HEK293T (cell line): Measurements from ENCODE around the gene KRTAP10-7.

Source experiments
- CTCF ChIA-PET: fragments of 350-600 bp; formaldehyde crosslinking; extraction: SDS; loops from one replicate; lab custom pipeline; 2021; ENCODE audit warnings: antibody characterized with exemption, inconsistent platforms; lab: Yijun Ruan, JAX
- POLR2A ChIA-PET: fragments of 350-600 bp; formaldehyde crosslinking; extraction: SDS; loops from one replicate; lab custom pipeline; 2020; ENCODE audit warnings: antibody characterized with exemption, inconsistent platforms; lab: Yijun Ruan, JAX
- DNase-seq: peaks from one replicate; pipeline ENCODE4 v3.0.0; 2012; ENCODE audit warnings: mixed read lengths; ENCODE audit errors: extremely low spot score
- ARNT ChIP-seq: fragments of 450-650 bp; IDR thresholded peaks from 2 replicates; pipeline ENCODE4 v1.6.1; 2017; ENCODE audit warnings: mild to moderate bottlenecking
- BHLHE40 ChIP-seq: fragments of 450-650 bp; IDR thresholded peaks from 2 replicates; pipeline ENCODE4 v1.6.1; 2016; ENCODE audit warnings: mild to moderate bottlenecking, moderate library complexity, borderline replicate concordance
- CTBP1 ChIP-seq: fragments of 450-650 bp; IDR thresholded peaks from 2 replicates; pipeline ENCODE4 v1.6.1; 2016; ENCODE audit warnings: borderline replicate concordance
- ELF4 ChIP-seq: fragments of 450-650 bp; IDR thresholded peaks from 2 replicates; pipeline ENCODE4 v1.6.1; 2017; ENCODE audit warnings: antibody characterized with exemption
- FOXA1 ChIP-seq: fragments of 450-650 bp; IDR thresholded peaks from 2 replicates; pipeline ENCODE4 v1.6.1; 2016; ENCODE audit warnings: mild to moderate bottlenecking
- FOXK2 ChIP-seq: fragments of 450-650 bp; IDR thresholded peaks from 2 replicates; pipeline ENCODE4 v1.6.1; 2016; ENCODE audit warnings: mild to moderate bottlenecking
- FOXM1 ChIP-seq: fragments of 450-650 bp; IDR thresholded peaks from 2 replicates; pipeline ENCODE4 v1.6.1; 2017; ENCODE audit warnings: mild to moderate bottlenecking, borderline replicate concordance
- HDGF ChIP-seq: fragments of 450-650 bp; IDR thresholded peaks from 2 replicates; pipeline ENCODE4 v1.6.1; 2017; ENCODE audit warnings: antibody characterized with exemption, borderline replicate concordance
- L3MBTL2 ChIP-seq: fragments of 450-650 bp; conservative IDR thresholded peaks from 2 replicates; pipeline ENCODE4 v1.6.1; 2016; ENCODE audit warnings: mild to moderate bottlenecking
- LEF1 ChIP-seq: fragments of 450-650 bp; IDR thresholded peaks from 2 replicates; pipeline ENCODE4 v1.6.1; 2017; ENCODE audit warnings: mild to moderate bottlenecking, borderline replicate concordance
- NFRKB ChIP-seq: fragments of 450-650 bp; IDR thresholded peaks from 2 replicates; pipeline ENCODE4 v1.6.1; 2016; ENCODE audit warnings: mild to moderate bottlenecking, moderate library complexity
- SP1 ChIP-seq: fragments of 450-650 bp; IDR thresholded peaks from 2 replicates; pipeline ENCODE4 v1.6.1; 2017
- SUZ12 ChIP-seq: fragments of 450-650 bp; IDR thresholded peaks from 2 replicates; pipeline ENCODE4 v1.6.1; 2016; ENCODE audit warnings: mild to moderate bottlenecking
- TARDBP ChIP-seq: fragments of 450-650 bp; IDR thresholded peaks from 2 replicates; pipeline ENCODE4 v1.6.1; 2016
- ZNF384 ChIP-seq: fragments of 450-650 bp; IDR thresholded peaks from 2 replicates; pipeline ENCODE4 v1.6.1; 2016
- TF ChIP-seq, protein P1 (sequence below): fragments of 450-650 bp; IDR thresholded peaks from 2 replicates; pipeline ENCODE4 v1.6.1; 2016

Gene KRTAP10-7

DNA sequence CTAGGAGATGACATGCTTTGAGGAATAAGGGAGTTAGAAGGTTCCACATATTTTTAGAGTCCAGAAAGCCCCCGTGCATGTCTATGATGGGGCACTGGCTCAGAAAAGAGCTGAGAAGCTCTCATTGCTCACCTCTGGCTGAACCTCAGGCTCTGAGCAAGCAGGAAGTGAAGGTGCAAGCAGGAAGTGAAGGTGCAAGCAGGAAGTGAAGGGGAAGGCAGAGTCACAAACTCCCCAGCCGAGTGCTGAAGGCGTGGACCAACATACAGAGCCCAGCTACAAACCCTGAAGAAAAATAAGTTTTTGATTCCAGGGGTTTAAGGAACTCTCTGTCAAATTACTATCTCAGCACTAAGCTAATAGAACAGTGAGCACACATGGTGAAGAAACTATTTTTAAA, 18.5 kb downstream of the KRTAP10-7 start:
- TF ChIP-seq, protein P1, sequence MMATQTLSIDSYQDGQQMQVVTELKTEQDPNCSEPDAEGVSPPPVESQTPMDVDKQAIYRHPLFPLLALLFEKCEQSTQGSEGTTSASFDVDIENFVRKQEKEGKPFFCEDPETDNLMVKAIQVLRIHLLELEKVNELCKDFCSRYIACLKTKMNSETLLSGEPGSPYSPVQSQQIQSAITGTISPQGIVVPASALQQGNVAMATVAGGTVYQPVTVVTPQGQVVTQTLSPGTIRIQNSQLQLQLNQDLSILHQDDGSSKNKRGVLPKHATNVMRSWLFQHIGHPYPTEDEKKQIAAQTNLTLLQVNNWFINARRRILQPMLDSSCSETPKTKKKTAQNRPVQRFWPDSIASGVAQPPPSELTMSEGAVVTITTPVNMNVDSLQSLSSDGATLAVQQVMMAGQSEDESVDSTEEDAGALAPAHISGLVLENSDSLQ = no peak
- TF ChIP-seq CTBP1 (no peak), LEF1 (no peak), TARDBP (no peak), HDGF (no peak), SUZ12 (no peak), FOXM1 (no peak), ARNT (no peak), BHLHE40 (no peak), NFRKB (no peak), SP1 (no peak), FOXK2 (no peak), L3MBTL2 (no peak), ZNF384 (no peak), FOXA1 (no peak), ELF4 (no peak)
- ChIA-PET CTCF (no interaction called here), POLR2A (no interaction called here)
- DNase-seq = no peak

DNA sequence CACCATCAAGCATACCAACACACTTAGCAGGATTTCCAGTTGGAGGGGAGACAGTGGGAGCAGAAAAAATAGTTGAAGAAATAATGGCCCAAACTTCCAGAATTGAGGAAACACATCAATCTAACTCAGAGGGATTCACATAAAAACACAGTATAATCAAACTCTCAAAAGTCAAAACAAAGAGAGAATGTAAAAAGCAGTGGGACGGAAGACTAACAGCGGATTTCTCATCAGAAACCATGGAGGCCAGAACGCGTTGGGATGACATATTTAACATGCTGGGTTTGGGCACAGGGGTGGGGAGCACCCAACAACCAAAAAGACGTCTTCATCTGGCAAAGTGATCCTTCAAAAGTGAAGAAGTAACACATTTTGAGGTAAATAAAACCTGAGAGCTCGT, 19.5 kb downstream of the KRTAP10-7 start:
- TF ChIP-seq SP1 (no peak), LEF1 (no peak), SUZ12 (no peak), BHLHE40 (no peak), ARNT (no peak)
- no peak for DNase-seq
- ChIA-PET POLR2A (no interaction called here), CTCF (no interaction called here)

DNA sequence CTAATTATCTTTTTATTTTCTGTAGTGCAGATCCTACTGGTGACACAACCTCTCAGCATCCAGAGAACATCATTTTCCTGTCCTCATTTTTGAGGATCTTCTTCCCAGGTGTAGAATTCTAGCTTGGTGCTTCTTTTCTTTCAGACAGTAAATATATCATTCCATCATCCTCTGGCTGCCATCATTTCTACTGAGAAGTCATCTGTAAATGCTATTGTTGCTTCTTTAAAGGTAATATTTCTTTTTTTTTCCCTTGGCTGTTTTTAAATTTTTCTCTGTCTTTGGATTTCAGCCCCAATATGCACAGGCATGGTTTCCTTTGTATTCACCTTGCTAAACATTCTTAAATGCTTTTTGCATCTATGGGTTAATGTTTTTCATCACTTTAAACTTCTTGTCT, 23.2 kb downstream of the KRTAP10-7 start:
- CTCF ChIA-PET = no interaction called here
- POLR2A ChIA-PET = no interaction called here
- TF ChIP-seq NFRKB (no peak), TARDBP (no peak), BHLHE40 (no peak), FOXK2 (no peak), ELF4 (no peak), SUZ12 (no peak), L3MBTL2 (no peak), FOXA1 (no peak), HDGF (no peak), SP1 (no peak), ZNF384 (no peak), CTBP1 (no peak), ARNT (no peak), LEF1 (no peak), FOXM1 (no peak)
- TF ChIP-seq, protein P1 = no peak
- DNase-seq = no peak

DNA sequence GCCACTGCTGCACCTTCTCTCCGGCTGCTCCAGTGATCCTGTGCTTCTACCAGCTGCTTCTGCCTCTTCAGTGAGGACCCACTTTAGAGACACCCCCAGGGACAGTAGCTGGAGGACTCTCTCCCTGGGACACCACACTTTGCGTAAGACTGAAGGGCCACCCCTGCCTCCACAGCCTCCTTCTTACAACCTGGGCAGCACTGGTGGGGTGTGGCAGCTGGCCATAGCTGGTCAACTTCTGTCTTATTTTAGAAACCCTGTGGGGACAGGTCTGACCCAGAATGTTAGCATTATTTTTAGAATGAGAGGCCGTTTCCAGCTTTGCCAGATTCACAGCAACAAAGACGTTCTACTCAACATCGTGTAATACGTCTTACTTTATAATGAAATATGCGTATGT, 25.4 kb downstream of the KRTAP10-7 start:
- POLR2A ChIA-PET = no interaction called here
- DNase-seq = no peak
- CTCF ChIA-PET = interaction anchor here (0.6 kb wide), 1 partner anchor 90 kb away, joined by 3 read pairs; no protein-coding TSS in a partner anchor
- TF ChIP-seq, protein P1 = no peak
- TF ChIP-seq FOXA1 = no peak
- TF ChIP-seq CTBP1 = no peak
- no peak for TF ChIP-seq LEF1
- no peak for TF ChIP-seq FOXK2
- TF ChIP-seq L3MBTL2 = no peak
- TF ChIP-seq TARDBP = no peak
- TF ChIP-seq SP1 = no peak
- TF ChIP-seq HDGF = no peak
- no peak for TF ChIP-seq SUZ12
- no peak for TF ChIP-seq ZNF384
- TF ChIP-seq NFRKB = no peak
- no peak for TF ChIP-seq BHLHE40
- TF ChIP-seq ELF4 = no peak
- TF ChIP-seq ARNT = no peak

DNA sequence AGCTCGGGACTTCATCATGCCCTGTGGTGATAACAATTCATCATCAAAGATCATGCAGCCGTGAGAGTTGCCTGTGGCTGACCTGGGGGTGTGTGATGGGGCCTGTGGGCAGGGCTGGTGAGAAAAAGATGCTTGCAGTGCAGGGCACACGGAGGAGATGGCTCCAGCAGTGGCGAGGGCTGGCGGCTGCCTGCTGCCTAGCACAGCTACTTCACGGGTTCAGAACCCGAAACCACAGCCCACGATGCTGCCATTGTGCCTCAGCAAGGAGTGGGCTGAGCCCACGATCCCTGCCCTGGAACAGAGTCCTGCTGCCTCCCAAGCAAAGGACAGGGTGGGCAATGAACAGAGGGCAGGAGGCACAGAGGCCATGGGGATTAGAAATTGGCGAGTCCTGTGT, 25.9 kb downstream of the KRTAP10-7 start:
- TF ChIP-seq FOXK2 (no peak), L3MBTL2 (no peak), LEF1 (no peak), ARNT (no peak), SP1 (no peak), ZNF384 (no peak), ELF4 (no peak), BHLHE40 (no peak), FOXM1 (no peak), TARDBP (no peak), CTBP1 (no peak), HDGF (no peak), FOXA1 (no peak), NFRKB (no peak), SUZ12 (no peak)
- TF ChIP-seq, protein P1 = no peak
- DNase-seq = no peak
- ChIA-PET CTCF (no interaction called here), POLR2A (no interaction called here)
